HTERT RPE-1 (cell line): ENCODE results near the gene TMEM247.

Experiments
- in situ Hi-C: fragments of 300-500 bp; cut with MboI; formaldehyde crosslinking; loops from 4 replicates; pipeline ENCODE4 v1.14.3; 2020; ENCODE audit warnings: low sequenced_read_pairs

The TMEM247 gene

DNA sequence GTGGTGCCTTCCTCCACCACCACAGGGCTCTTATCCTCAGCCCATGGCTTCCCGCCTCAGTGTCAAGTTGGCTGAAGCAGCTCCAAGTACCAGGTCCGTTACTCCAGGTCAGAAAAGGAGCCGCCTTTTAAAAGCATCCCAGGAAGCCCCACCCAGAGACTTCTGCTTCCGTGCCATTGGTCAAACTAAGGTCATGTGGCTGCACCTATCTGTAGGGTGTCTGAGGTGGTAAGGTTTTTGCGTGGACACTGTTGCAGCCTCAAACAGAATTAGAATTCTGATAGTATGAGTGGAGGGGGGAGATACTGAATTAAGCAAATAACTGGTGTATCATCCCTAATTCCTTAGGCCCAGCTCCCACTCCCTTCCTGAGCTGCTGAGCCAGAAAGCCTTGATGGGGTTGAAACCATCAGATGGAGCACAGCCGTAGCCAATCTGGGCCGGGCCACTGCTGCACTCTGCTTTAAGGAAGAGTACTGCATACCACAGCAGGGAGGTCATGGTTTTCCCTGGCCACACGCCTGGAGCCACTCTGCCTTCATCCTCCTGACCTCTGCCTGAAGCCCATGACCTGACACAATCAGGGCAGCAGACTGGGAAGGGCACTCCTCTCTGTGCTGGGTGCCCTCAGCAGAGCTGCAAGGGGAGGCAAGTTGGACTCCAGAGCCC is 8.4 kb downstream of the TMEM247 start:
- in situ Hi-C loops = no loop called here

GRCh38 chr2:46488389-46488788 is 9.0 kb downstream of the TMEM247 start:
- in situ Hi-C loops = no loop called here

- in situ Hi-C loops = no loop called here
These were observed 10.2 kb downstream of the TMEM247 start for GRCh38 chr2:46489423-46490174.

GRCh38 chr2:46490521-46491141 is 11.3 kb downstream of the TMEM247 start:
- in situ Hi-C loops = no loop called here

DNA sequence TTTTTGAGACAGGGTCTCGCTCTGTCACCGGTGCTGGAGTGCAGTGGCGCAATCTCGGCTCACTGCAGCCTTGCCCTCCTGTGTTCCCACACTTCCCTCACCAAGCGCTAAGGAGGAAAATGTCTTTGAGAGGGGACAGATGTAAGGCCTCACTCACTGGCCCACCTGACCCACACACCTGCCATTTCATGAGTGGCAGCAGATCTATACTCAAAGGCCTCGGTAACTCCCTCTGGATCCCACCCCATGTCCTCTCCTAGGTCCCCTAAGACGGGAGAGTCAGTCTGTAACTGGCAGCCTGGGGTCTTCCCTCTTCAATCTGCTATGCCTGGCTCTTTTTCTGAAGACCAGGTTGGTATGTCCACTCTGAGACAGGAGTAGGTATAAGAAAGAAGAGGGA is 12.9 kb downstream of the TMEM247 start:
- in situ Hi-C loops = no loop called here

DNA sequence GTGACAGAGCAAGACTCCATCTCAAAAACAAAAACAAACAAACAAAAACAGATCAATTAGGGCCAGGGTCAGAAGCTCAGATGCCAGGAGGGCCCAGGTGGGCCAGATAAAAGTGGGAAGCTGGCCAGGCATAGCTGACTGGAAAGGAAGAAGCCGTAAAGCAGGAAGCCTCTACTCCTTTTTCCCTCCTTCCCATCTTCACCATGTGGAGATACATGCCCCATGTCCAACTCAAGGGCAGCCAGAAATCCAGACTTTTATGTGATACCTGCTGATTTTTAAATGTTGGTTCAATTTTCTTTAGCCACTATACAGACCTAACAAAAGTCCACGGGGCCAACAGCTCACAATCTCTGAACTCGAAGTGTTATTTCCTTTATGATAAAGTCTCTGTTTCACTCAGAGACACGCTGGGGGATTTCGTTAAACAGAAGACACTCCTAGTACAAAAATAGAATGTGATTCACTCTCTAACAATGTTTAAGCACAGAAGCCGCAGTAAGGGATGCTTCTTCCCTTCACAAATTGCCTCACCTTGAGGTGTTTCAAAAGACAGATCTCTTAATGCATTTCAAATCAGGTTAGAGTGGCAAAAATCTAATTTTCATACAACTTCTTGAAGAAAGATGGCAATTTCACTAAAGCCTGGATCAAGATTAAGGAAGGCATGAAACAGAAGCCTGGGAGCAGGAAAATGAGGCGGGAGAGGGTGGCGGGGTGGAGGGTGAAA is 14.0 kb downstream of the TMEM247 start:
- in situ Hi-C loops = no loop called here

DNA sequence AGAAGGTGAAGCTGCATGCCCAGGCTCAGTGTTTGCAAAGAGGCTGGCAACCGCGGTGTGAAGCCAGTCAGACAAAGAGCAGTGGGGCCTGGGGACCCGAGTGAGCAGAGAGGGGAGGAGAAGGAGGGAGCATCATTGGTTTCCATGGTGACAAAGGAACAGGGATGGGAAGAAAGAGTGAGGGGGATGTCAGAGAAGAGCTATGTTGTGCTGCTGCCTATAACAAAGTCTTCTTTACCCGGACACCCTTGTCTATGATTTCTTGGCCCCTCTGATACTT is 14.5 kb downstream of the TMEM247 start:
- in situ Hi-C loops = no loop called here

DNA sequence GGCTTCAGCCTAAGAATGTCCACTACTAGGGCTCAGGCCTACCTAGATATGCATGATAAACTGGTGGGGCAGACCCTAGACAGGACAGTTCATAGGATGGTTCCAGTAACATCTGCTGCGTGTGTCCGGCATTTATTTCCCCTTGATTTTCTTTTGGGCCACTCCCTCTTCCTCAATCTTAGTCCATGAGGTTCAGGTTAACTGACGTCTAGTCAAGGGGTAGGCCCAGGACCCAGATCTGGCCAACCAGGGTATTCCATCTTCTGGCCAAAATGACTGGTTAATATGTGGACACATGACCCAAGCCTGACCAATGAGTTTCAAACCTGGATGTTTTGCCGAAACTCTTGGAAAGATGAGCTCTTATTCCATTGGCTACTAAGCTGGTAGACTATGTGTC is 15.2 kb downstream of the TMEM247 start:
- in situ Hi-C loops = no loop called here

- in situ Hi-C loops = no loop called here
These were observed 16.1 kb downstream of the TMEM247 start for GRCh38 chr2:46495231-46496030.

DNA sequence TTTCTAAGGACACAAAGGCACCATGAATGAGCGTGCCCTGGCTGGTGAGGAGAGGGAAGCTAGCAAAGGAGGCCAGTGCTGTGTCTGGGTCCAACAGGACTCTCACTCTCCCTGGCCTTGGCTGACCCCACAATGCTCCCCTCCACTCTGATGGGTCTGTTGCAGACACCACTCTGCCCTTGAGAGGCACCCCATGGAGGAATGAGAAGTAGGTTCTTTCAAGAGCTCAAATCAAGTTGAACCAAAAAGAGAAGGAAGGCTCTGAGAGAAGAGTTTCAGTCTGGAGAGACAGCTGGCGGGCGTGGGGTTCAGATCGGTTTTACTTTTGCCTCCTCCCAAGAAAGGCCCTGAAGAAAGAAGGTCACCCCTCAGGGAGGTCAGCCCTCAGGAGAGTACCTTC is 18.4 kb downstream of the TMEM247 start:
- in situ Hi-C loops = no loop called here

DNA sequence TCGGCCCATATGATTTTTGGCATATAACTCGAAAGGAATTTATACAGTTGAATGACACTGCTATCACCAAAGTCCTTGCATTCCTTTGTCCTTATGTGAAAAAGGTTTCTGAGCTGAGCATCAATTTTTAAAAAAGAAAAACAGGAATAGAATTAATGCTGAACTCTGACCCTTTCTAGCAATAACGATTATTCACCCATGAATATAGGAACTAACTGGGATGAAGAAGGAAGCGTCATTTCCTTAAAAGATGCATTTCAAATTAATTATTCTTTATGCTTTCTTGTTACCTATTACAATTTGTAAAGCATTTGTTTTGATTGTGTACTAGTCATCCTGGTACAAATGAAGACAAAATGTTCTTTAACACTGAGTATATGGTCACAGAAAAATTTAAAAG is 19.3 kb downstream of the TMEM247 start:
- in situ Hi-C loops = no loop called here

- in situ Hi-C loops = no loop called here
These were observed 20.0 kb downstream of the TMEM247 start for GRCh38 chr2:46499392-46499785.

DNA sequence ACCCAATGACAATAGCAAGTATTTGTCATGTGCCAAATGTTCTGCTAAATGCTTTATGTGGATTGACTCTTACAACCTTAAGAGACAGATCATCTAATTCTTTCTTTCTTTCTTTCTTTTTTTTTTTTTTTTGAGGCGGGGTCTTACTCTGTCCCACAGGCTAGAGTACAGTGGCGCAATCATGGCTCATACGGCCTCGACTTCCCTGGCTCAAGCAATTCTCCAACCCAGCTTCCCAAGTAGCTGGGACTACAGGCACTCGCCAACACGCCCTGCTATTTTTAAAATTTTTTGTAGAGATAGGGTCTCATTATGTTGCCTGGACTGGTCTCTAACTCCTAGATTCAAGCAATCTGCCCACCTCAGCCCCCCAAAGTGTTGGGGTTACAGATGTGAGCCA is 21.4 kb downstream of the TMEM247 start:
- in situ Hi-C loops = no loop called here

DNA sequence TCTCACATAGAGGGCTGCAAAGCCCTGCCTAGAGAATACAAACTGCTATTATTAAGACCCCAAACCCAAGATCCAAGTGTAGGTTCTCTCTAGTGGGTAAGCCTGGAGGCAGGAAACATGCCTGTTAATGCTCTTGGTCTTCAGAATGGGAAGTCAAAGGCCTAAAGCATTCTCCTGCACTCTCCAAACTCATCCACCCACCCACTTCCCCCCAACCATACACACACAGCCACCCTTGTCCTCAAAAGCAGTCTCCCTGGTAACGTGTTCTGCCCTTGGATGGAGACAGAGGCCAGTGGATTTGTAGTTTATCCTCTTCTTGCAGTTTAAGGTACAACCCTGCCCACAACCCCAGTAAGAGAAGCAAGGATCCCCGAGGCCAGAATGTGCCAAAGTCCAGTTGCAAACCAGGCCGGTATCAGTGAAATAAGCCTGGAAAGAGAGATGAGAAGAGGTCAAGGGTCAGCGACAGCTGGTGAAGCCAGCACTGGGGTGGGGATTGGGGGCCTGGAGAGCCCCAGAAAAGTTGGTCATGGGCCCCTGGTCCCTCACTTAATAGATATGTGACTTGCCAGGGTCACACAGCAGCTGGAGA is 23.0 kb downstream of the TMEM247 start:
- in situ Hi-C loops = no loop called here

GRCh38 chr2:46503686-46504085 is 24.3 kb downstream of the TMEM247 start:
- in situ Hi-C loops = no loop called here

GRCh38 chr2:46504221-46504620 is 24.9 kb downstream of the TMEM247 start:
- in situ Hi-C loops = no loop called here

- in situ Hi-C loops = no loop called here
These were observed 25.5 kb downstream of the TMEM247 start for GRCh38 chr2:46504685-46505471.

DNA sequence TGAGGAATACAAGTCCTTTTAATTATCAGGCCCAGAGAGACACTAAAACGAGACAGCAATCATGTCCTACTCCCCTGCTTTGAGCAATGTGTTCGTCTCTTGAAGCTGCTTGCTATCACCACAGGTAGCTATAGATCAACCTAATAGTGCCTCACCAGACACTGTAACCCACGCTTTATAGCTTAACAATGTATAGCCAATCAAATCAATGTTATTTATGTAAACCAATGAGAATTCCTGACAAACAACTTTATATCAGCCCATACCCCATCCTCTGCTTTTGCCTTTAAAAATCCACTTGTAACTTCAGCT is 26.1 kb downstream of the TMEM247 start:
- in situ Hi-C loops = no loop called here

- in situ Hi-C loops = no loop called here
These were observed 26.9 kb downstream of the TMEM247 start for GRCh38 chr2:46506131-46506706.

GRCh38 chr2:46508312-46508711 is 28.9 kb downstream of the TMEM247 start:
- in situ Hi-C loops = no loop called here
